Measurements from ENCODE around the gene KLHL25.
A peak's percentile ranks its signal among the peaks of the same experiment; 100 is the strongest.
"Not testable (repeated sequence)": the region's sequence is repeated elsewhere in the genome, so short reads cannot be mapped to it uniquely, and the experiment has no call there.

The KLHL25 gene

DNA sequence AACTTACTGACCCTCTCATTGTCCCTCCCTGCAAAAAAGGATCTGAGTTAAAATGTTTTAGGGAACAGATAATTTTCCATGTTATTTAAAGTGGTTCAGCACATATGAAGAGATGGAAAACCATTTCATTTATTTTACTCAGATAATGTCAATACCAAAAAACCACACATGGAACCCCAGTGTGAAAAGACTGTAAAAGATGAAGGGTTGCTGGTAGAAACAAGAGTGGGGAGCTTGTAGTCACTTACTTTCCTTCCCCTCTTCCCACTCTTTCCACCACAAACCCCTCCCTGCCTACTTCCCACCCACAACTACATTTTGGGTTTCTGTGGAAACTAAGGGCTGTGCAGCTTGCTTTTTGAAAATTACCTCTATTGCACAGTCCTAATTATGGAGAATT lies 18.5 kb upstream of the KLHL25 start:
- DNase-seq (ENCODE audit: low read depth, low spot score) = no peak
- H3K4me3 ChIP-seq (ENCODE audit: low read length) = no peak overlapping the region

GRCh38 chr15:85810075-85810474 lies 15.3 kb upstream of the KLHL25 start:
- H3K4me3 ChIP-seq (ENCODE audit: low read length) = no peak overlapping the region
- no peak for DNase-seq (ENCODE audit: low read depth, low spot score)

DNA sequence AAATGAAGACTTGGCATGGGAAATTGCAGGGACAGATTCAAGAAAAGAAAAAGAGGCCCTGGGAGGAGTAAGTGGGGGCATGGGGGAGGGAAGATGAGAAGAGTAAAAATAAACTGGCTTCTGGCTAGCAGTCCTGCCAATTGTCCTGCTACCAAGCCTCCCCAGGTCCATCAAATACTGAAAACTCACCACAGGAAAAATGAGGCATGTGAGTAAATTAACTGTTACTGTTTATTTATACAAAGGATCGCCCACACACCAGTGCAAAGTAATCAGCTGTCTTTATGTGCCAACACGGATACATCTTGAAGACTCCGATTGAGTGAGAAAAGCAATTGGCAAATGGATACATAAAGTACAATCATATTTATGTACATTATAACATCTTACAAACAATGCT lies 10.7 kb upstream of the KLHL25 start:
- no peak overlapping the region for H3K4me3 ChIP-seq (ENCODE audit: low read length)
- DNase-seq (ENCODE audit: low read depth, low spot score) = no peak

DNA sequence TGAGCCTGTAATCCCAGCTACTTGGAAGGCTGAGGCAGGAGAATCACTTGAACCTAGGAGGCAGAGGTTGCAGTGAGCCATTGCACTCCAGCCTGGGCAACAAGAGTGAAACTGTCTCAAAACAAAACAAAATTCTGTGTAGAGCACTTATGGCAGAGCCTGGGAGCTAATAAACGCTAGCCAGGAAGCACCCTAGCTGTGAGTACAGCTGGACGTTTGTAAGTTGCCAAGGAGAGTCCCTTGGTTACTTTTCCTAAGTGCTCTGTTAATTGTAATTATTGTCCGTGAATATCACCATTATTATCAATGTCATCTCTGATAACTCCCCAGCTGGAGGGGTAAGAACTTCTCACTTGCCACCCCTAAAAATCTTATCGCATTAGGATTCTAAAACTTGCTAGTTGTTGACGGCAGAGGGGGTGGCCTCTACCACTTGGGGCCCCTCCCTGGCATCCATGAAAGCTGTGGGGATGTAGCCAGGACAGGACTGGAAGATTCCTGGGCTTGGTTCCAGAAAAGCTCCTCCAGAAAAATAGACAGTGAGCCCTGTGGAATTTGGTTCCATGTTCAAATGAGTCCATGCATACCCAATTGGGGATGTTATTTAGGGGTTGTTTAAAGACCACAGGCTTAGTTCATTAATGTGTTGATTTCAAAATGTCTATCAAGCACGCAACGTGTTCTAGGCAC lies 9.9 kb upstream of the KLHL25 start:
- H3K4me3 ChIP-seq (ENCODE audit: low read length) = no peak overlapping the region
- DNase-seq (ENCODE audit: low read depth, low spot score) = no peak

- DNase-seq (ENCODE audit: low read depth, low spot score) = not testable (repeated sequence)
Measured at GRCh38 chr15:85802617-85803016, 7.9 kb upstream of the KLHL25 start.

DNA sequence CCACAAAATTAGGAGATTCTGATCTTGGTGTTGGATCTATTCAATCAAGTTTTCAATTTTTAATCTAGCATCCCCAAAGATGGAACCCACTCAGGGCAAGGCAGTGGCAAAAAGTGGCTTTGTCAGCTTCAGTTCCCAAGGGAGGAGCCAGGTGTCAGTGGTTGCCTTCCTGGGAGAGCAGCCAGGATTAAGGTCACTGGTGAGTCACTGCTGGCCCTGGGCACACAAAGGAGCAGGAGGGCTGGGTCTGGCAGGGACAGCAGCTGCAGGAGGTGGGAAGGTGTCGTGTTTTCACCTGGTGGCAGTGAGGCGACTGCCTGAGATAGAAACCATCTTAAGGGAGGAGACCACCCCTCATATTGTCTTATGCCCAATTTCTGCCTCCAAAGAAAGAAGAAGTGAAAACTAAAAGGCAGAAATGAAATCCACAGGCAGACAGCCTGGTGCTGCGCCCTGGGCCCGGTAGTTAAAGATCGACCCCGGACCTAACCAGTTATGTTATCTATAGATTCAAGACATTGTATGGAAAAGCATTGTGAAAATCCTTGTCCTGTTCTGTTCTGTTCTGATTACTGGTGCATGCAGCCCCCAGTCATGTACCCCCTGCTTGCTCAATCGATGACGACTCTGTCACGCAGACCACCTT lies 5.9 kb upstream of the KLHL25 start:
- DNase-seq (ENCODE audit: low read depth, low spot score) = no peak
- H3K4me3 ChIP-seq (ENCODE audit: low read length) = no peak overlapping the region

More at GRCh38 chr15:85802617-85803016, 7.9 kb upstream of the KLHL25 start:
- not testable (repeated sequence) for H3K4me3 ChIP-seq (ENCODE audit: low read length)

DNA sequence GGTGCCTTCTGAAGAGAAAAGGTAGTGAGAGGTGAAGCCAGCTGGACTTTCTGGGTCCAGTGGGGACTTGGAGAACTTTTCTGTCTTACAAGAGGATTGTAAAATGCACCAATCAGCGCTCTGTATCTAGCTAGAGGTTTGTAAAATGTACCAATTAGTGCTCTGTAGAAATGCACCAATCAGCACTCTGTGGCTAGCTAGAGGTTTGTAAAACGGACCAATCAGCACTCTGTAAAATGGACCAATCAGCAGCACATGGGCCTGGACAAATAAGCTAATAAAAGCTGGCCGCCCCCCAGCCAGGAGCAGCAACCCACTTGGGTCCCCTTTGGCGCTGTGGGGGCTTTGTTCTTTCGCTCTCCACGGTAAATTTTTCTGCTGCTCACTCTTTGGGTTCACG lies 1.6 kb upstream of the KLHL25 start:
- DNase-seq (ENCODE audit: low read depth, low spot score) = not testable (repeated sequence)

DNA sequence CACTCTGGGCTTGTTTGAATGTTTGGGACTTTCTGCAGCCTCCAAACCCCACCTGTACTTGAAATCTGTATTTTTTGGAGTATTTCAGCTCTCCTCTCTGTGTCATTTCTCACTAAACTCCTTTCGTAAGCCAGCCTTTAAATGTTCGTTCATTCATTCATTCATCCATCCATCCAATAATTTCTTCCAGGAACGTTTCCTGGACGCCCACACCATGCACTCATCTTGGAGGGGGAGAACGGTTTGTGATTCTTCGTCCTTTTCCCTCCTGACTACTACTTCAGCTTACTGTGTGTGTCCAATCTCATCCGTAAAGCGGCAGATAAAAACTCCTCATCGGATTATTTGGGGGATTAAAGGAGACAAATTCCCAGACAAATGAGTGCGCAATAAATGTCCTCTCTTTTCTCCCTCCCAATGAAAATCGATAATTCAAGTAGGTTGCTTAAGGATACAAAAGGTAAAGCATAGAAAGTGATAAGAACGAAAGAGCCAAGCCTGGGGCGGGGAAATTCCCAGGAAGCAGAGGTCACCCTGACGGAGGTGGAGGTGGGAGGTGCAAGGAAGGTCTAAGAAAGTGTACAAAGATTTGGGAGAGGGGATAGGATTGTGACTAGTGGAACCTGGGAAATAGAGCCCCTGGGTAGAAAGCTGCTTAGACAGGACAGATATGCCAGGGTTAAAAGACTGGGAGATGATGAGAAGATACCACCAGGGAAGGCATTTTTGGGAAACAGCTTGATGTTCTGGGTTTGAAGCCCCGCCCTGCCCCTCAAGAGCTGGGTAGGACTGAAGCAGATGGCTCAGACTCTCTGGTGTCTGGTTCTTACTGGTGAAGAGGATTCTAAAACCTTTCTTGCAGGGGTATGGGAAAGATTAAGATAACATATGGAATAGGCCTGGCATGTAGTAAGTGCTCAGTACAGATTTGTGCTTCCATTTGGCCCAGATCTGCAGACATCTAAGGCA lies 896 bp upstream of the KLHL25 start:
- DNase-seq (ENCODE audit: low read depth, low spot score) = no peak
- H3K4me3 ChIP-seq (ENCODE audit: low read length) = peak overlapping the region; percentile 56

More for the DNA sequence above, 1.6 kb upstream of the KLHL25 start:
- not testable (repeated sequence) for H3K4me3 ChIP-seq (ENCODE audit: low read length)

GRCh38 chr15:85793641-85794597 lies 806 bp downstream of the KLHL25 start:
- no peak for DNase-seq (ENCODE audit: low read depth, low spot score)
- peak overlapping the region; percentile 73 for H3K4me3 ChIP-seq (ENCODE audit: low read length)

DNA sequence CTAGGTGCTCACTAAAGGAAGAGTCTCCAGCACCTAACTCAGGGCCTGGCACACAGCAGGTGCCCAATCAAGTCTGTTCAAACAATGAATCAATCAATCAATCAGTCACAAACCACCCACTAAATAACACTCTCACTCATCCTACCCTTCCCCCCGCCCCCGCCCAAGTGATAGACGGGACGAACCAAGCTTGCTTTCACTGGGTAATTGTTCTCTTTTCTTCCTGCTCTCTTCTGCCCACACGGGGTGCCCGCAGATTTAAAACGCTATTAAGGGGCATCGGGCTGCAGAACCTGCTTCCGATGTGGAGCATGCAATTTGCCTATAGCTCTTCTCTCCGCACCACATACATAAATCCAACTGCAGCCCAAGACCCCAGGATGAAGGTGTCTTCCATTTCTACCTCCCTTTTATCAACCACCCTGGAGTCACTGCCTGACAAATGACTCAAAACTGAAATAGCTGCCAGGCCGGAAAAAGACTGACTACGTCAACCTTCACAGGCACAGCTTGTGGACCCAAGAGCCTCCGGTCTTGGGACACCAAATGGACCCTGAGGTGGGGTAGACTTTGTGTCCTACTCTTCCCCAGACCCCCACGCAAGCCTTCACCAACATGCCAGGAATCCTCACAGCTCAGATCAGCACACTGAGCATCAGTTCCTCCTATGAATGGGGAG lies 1.7 kb downstream of the KLHL25 start:
- H3K4me3 ChIP-seq (ENCODE audit: low read length) = peak overlapping the region; percentile 73
- no peak for DNase-seq (ENCODE audit: low read depth, low spot score)

- no peak overlapping the region for H3K4me3 ChIP-seq (ENCODE audit: low read length)
Measured at GRCh38 chr15:85792102-85792731, 2.5 kb downstream of the KLHL25 start.

GRCh38 chr15:85789496-85789875 lies 5.2 kb downstream of the KLHL25 start:
- DNase-seq (ENCODE audit: low read depth, low spot score) = no peak
- H3K4me3 ChIP-seq (ENCODE audit: low read length) = no peak overlapping the region

More at GRCh38 chr15:85792102-85792731, 2.5 kb downstream of the KLHL25 start:
- no peak for DNase-seq (ENCODE audit: low read depth, low spot score)

DNA sequence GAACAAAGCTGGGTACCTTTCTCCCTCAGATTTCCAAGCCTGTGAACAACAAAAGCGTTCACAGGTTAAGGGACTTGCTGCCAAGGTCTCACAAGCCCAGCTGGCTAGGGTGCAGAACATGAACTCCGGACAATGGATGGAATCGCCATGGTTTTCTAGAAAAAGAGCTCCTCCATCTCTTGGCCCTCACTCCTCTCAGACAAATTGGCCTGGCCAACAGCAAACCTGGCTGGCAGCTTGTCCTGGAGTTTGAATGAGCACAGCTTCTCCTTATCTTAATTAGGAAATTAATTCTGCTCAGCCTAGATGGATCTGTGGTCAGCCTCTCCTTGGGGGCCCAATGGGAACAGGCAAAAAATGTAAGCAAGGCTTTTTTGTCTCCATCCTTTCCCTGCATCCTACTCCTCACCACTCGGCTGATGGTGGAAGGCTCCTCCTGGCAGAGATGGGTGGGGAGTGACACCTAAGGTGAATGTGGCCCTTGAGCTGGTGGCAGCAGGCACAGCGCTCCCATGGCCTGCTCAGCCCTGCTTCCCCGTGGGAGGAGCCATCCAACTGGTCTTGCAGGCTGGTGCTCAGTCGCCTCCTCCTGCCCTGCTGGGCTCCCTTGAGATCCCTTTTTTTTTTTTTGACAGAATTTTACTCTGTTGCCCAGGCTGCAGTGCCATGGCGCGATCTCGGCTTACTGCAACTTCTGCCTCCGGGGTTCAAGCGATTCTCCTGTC lies 5.8 kb downstream of the KLHL25 start:
- no peak overlapping the region for H3K4me3 ChIP-seq (ENCODE audit: low read length)
- DNase-seq (ENCODE audit: low read depth, low spot score) = no peak

DNA sequence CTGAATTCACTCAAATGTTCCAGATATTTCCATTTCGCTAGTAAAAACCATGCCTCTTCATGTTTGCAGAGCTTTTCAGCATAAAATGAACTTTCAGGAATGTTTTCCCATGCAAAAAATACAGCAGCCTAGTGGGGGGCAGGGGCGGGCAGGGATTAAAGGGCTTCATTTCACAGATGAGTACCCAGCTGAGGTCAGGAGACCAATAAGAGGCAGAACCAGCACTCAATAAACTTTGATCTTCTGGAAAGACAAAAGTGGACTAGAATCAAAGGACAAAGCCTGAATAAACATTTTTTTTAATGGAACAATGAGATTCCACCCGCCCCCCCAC lies 8.0 kb downstream of the KLHL25 start:
- no peak overlapping the region for H3K4me3 ChIP-seq (ENCODE audit: low read length)
- DNase-seq (ENCODE audit: low read depth, low spot score) = no peak

DNA sequence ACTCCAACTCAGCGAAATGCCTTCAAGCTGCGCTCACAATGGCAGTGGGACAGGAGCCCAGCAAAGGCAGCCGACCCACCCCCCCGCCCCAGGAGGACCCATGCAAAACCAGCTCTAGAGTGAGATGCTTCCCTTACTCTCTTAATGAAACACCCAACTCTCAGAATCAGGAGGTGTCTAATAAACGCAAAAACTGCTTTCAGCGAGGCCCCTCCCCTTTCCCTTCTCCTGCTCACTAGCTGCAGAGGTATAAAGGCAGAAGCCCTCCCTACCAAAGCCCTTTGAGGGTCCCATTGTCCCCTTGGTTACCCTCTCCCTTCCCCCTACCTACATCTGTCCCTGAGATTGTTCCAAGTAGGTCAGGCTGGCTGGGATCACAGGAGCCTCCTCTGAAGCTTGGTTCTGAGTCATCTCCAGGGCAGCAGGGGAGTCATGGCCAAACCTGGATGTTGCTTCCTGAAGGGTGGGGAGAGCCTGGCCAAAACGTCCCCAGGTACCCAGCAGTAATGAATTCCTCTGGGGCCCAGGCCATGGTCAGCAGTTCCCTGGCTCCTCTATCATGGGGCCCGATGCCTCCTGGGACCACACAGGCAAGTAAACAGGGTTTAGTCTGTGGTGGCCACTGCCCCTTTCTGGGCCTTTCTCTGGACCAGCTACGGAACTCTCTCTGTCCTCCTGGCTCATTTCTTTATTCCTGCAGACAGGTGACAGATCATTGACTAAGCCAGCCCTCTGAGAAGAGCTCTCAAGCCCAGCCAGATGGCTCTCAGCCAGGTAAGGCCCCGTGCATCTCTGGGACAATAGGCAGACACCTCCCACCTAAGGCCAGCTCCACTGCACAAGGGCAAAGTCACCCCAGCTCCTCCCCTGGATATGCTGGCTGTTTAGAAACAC lies 8.6 kb downstream of the KLHL25 start:
- DNase-seq (ENCODE audit: low read depth, low spot score) = no peak
- H3K4me3 ChIP-seq (ENCODE audit: low read length) = peak overlapping the region; percentile 31

DNA sequence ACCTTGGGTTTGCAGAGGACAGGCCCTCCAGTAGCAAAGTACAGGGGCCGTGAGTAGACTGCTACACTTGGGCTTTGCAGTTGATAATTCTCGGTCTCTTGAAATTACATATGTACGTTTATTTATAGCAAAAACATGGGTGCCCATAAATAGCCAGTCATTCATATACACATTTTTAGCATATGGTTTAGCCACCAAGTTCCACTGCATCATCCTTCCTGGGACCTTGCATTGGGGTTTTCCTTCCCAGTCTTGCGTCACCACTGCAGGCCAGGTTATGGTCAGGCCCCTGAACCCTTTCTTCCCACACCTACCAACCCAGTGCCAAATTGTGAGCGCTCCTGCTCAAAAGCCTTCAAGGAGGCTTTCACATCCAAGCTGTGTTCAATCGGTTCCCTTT lies 12.7 kb downstream of the KLHL25 start:
- no peak for DNase-seq (ENCODE audit: low read depth, low spot score)
- H3K4me3 ChIP-seq (ENCODE audit: low read length) = no peak overlapping the region
